Measurements from ENCODE around the gene KCNJ4. TPM values are rescaled to one million over a fixed set of nuclear protein-coding genes. Genes with fewer than 3 reads are reported as not detected.
"Not testable (repeated sequence)": the region's sequence is repeated elsewhere in the genome, so short reads cannot be mapped to it uniquely, and the experiment has no call there.

KCNJ4 gene
- total RNA-seq, 1 donor, result not detected

- Histone ChIP-seq H3K4me3 (ENCODE audit: low read length) (no peak overlapping the region), H3K4me1 (ENCODE audit: insufficient read depth, low read length) (no peaks in the 10 kb centered on the region), H3K27me3 (ENCODE audit: insufficient read depth, low read length) (no peaks in the 10 kb centered on the region), H3K9me3 (ENCODE audit: low read depth, low read length) (no peaks in the 10 kb centered on the region)
These were observed 26.9 kb upstream of the KCNJ4 start for GRCh38 chr22:38481871-38482332.

GRCh38 chr22:38481162-38481870 is 26.3 kb upstream of the KCNJ4 start:
- Histone ChIP-seq H3K4me3 (ENCODE audit: low read length) (no peak overlapping the region), H3K4me1 (ENCODE audit: insufficient read depth, low read length) (no peaks in the 10 kb centered on the region), H3K27me3 (ENCODE audit: insufficient read depth, low read length) (no peaks in the 10 kb centered on the region), H3K9me3 (ENCODE audit: low read depth, low read length) (no peaks in the 10 kb centered on the region)

DNA sequence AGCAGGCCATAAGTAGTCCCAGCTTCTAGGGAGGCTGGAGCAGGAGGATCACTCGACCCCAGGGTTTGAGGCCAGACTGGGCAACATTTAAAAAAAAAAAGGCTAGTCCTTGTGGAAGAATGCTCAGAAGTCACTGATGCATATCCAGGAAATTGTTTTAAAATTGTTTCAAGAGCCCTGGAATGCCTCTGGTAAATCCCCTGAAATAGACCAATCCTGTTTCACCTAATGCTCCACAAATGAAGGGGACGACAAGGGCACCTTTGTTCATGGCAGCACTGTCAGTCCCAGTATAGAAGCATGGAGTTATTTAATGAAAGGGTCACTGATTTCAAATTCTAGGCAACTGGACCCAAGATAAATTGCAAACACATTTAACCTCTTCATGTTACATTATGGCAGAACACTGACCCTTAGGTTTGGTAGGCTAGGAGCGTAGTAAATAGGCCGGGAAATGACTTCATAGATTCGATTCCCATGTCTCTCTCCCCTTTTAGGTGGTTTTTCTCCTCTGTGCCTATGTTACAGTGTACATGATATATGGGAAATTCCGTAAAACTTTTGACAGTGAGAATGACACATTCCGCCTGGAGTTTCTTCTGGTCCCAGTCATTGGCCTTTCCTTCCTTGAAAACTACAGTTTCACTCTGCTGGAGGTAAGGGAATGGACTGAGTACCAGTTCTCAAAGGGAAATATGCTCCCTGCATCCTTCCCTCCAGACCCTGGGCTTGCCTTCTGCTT is 24.3 kb upstream of the KCNJ4 start:
- no peak overlapping the region for H3K4me3 ChIP-seq (ENCODE audit: low read length)
- H3K9me3 ChIP-seq (ENCODE audit: low read depth, low read length), result no peaks in the 10 kb centered on the region
- no peaks in the 10 kb centered on the region for H3K4me1 ChIP-seq (ENCODE audit: insufficient read depth, low read length)
- H3K27me3 ChIP-seq (ENCODE audit: insufficient read depth, low read length), result no peaks in the 10 kb centered on the region

DNA sequence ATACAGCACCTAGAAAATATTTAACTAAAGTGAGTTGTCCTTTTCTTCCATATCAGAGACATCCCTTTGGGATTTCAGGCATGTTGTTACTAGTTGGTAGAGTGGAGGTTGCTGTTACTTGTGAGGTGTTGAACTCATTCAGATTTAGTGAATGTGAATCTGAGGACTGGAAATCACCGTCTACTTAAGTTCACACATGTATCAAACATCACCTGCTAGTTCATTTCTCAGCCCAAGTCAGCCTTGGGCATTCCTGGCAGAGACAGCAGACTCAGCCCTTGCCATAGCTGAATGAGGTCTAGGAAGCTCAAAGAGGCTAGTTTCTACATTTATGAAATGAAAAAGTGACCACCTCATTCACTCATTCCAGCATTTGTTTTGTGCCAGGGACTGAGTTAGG is 22.6 kb upstream of the KCNJ4 start:
- Histone ChIP-seq H3K4me1 (ENCODE audit: insufficient read depth, low read length) (no peaks in the 10 kb centered on the region), H3K4me3 (ENCODE audit: low read length) (no peak overlapping the region), H3K9me3 (ENCODE audit: low read depth, low read length) (no peaks in the 10 kb centered on the region), H3K27me3 (ENCODE audit: insufficient read depth, low read length) (no peaks in the 10 kb centered on the region)

DNA sequence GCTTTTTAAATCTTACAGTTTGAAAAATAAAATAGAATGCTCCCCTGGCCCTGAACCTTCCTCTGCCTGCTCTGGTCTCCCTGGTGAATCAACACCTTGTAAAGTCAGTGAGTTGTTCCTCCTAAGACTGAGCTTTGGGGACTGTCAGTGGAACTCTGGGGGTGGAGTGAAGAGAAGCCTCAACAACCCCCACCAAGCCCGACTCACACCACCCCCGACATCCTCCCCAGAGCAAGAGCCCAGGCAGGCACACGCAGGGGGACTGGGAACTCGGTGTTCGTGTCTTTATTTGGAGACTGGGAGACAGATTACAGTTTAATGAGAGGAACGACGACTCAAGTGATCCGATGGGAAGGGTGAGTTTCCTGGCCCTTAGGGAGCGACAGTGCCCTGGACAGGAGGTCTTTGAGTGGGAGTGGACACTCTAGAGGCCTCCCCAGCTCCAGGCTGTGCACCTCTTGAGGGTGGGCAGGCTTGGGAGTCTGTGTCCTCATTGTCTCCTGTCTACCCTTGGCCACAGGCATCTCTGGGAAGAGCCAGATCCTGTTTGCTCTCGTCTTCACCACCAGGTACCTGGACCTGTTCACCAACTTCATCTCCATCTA is 19.1 kb upstream of the KCNJ4 start:
- Histone ChIP-seq H3K9me3 (ENCODE audit: low read depth, low read length) (no peaks in the 10 kb centered on the region), H3K27me3 (ENCODE audit: insufficient read depth, low read length) (no peaks in the 10 kb centered on the region), H3K4me3 (ENCODE audit: low read length) (no peak overlapping the region), H3K4me1 (ENCODE audit: insufficient read depth, low read length) (no peaks in the 10 kb centered on the region)

DNA sequence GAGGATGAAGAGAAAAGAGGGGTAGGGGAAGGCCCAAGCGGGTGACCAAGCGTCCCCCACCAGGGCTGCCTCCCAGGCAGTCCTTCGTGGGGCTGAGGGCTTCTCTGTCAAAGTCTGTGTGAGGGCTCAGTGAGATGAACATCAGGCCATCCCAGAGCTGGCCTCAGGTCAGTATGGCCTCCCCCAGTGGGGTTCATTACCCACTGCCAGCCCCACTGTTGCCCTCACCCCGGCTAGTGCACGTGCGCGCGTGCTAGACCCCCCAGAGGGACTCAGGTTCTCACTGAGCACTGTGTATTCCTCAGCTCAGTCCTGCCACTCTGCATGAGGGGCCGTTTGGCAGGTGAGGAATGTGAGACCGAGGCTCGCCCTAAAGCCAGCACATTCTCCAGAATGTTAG is 16.2 kb upstream of the KCNJ4 start:
- Histone ChIP-seq H3K9me3 (ENCODE audit: low read depth, low read length) (no peaks in the 10 kb centered on the region), H3K27me3 (ENCODE audit: insufficient read depth, low read length) (peaks cover 16% of the 10 kb centered on the region), H3K4me1 (ENCODE audit: insufficient read depth, low read length) (peaks cover 9% of the 10 kb centered on the region)

DNA sequence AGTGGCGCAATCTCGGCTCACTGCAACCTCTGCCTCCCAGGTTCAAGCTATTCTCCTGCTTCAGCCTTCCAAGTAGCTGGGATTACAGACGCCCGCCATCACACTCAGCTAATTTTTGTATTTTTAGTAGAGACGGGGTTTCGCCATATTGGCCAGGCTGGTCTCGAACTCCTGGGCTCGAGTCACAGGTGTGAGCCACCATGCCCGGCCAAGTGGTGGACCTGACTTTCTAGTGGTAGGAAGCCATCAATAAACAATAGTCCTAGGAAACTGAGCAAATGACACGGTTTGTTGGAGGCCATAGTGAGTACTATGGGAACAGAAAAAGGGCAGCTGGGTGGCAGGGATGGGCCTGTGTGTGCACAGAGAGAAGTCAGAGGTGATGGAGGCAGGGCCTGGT is 15.2 kb upstream of the KCNJ4 start:
- H3K4me3 ChIP-seq (ENCODE audit: low read length); H3K9me3 ChIP-seq (ENCODE audit: low read depth, low read length); H3K4me1 ChIP-seq (ENCODE audit: insufficient read depth, low read length): not testable (repeated sequence)
- H3K27me3 ChIP-seq (ENCODE audit: insufficient read depth, low read length), result peaks cover 21% of the 10 kb centered on the region

More for the DNA sequence above, 16.2 kb upstream of the KCNJ4 start:
- no peak overlapping the region for H3K4me3 ChIP-seq (ENCODE audit: low read length)

DNA sequence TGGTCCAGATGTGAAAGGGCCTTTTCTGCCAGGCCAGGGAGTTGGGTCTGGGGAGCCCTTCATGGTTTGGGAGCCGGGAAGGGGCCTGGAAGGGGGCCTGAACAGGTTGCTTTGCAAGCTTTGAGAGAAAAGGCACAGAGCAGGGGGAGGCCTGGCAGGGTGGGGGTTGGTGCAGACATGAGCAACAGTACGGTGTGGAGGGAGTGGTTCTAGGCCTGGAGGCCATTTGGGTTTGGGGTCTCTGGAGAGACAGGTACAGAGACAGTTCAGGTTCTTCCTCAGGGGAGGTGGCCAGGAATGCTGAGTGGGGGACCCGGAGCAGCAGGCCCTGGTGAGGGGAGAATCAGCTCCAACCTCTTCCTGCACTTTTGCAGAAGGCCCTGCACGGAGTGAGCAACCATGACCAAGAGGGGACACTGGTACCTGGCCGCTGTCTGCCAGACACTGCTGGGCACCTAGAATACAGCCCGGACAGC is 14.3 kb upstream of the KCNJ4 start:
- no peaks in the 10 kb centered on the region for H3K9me3 ChIP-seq (ENCODE audit: low read depth, low read length)
- H3K4me3 ChIP-seq (ENCODE audit: low read length), result no peak overlapping the region
- peaks cover 23% of the 10 kb centered on the region for H3K27me3 ChIP-seq (ENCODE audit: insufficient read depth, low read length)
- peaks cover 9% of the 10 kb centered on the region for H3K4me1 ChIP-seq (ENCODE audit: insufficient read depth, low read length)

- H3K4me3 ChIP-seq (ENCODE audit: low read length), result no peak overlapping the region
- peaks cover 9% of the 10 kb centered on the region for H3K4me1 ChIP-seq (ENCODE audit: insufficient read depth, low read length)
- peaks cover 30% of the 10 kb centered on the region for H3K27me3 ChIP-seq (ENCODE audit: insufficient read depth, low read length)
- H3K9me3 ChIP-seq (ENCODE audit: low read depth, low read length), result no peaks in the 10 kb centered on the region
These were observed 13.7 kb upstream of the KCNJ4 start for GRCh38 chr22:38468443-38469305.

DNA sequence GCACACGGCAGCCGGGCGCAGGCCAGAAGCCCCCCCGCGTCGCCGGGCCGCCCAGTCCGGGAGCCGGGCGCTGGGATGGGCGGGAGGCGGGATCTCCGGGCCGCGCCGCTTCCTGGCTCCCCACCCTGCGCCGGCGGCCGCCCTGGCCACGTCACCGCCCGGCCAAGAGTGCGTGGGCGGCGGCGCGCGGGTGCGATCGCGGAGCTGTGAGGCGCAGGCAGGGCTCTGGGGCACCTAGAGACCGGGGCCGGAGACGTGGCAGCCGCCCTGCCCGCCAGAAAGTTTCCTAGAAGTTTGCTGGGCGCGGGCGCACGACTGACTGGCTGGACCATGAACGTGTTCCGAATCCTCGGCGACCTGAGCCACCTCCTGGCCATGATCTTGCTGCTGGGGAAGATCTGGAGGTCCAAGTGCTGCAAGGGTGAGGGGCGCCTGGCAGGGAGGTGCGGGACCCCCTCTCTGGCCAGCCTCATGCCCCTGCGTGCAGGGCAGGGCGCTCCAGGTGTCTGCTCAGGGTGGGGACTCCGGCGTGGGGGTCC is 13.0 kb upstream of the KCNJ4 start, which contains the start of gene KDELR3:
Gene KDELR3, plus strand, starts transcription at position 193 of the 539 bp plus-strand sequence. Its CDS starts 138 bp downstream, at position 331.
- Histone ChIP-seq H3K4me3 (ENCODE audit: low read length) (peak within 1 kb of the TSS; percentile 12), H3K27me3 (ENCODE audit: insufficient read depth, low read length) (peaks cover 37% of the 10 kb centered on the region), H3K9me3 (ENCODE audit: low read depth, low read length) (no peaks in the 10 kb centered on the region), H3K4me1 (ENCODE audit: insufficient read depth, low read length) (peaks cover 13% of the 10 kb centered on the region)

- Histone ChIP-seq H3K9me3 (ENCODE audit: low read depth, low read length) (no peaks in the 10 kb centered on the region), H3K4me3 (ENCODE audit: low read length) (peak overlapping the region; percentile 12), H3K27me3 (ENCODE audit: insufficient read depth, low read length) (peaks cover 39% of the 10 kb centered on the region), H3K4me1 (ENCODE audit: insufficient read depth, low read length) (peaks cover 13% of the 10 kb centered on the region)
These were observed 12.5 kb upstream of the KCNJ4 start for GRCh38 chr22:38467438-38467903.

DNA sequence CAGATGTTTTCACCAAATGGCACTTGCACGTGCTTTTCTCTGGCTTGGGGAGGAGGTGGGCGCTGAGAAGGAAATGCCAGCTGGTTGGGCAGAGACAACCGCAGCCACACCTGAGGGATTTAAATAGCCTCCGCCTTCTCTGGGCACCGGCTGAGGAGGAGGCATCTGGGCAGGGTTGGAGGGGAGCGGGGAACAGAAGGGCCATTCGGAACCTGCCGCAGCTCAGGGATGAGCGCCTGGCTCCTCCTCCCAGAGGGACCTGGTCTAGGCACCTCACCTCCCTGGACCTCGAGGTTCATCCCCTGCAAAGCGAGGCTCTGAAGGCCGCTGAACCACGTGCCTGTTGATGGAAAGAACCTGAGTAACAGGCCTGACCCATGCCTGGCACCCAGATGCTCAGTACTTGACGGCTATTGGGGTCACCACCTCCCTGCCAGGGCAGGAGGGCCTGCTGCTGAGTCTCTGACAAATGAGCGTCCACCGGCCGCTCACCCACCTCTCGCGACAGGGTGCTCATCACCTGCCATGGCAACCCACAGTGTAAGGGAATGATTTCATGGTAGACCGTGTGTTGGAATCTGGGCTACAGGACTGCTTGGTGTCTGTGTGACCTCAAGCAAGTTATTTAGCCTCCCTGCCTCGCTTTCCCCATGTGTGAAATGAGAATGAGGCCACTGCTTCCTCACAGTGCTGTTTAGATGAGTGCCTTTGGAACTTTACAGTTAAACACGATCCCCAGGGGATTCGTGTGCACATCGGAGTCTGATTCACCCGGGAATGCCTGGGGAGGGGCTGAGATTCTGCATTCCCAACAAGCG is 10.9 kb upstream of the KCNJ4 start:
- Histone ChIP-seq H3K9me3 (ENCODE audit: low read depth, low read length) (no peaks in the 10 kb centered on the region), H3K4me3 (ENCODE audit: low read length) (no peak overlapping the region), H3K27me3 (ENCODE audit: insufficient read depth, low read length) (peaks cover 55% of the 10 kb centered on the region), H3K4me1 (ENCODE audit: insufficient read depth, low read length) (peaks cover 21% of the 10 kb centered on the region)

GRCh38 chr22:38464992-38465672 is 10.1 kb upstream of the KCNJ4 start:
- Histone ChIP-seq H3K4me3 (ENCODE audit: low read length) (no peak overlapping the region), H3K4me1 (ENCODE audit: insufficient read depth, low read length) (peaks cover 21% of the 10 kb centered on the region), H3K27me3 (ENCODE audit: insufficient read depth, low read length) (peaks cover 62% of the 10 kb centered on the region), H3K9me3 (ENCODE audit: low read depth, low read length) (no peaks in the 10 kb centered on the region)

All from mononuclear cell (primary cell).